ENCODE measurements around the gene HCST.

HCST gene

DNA sequence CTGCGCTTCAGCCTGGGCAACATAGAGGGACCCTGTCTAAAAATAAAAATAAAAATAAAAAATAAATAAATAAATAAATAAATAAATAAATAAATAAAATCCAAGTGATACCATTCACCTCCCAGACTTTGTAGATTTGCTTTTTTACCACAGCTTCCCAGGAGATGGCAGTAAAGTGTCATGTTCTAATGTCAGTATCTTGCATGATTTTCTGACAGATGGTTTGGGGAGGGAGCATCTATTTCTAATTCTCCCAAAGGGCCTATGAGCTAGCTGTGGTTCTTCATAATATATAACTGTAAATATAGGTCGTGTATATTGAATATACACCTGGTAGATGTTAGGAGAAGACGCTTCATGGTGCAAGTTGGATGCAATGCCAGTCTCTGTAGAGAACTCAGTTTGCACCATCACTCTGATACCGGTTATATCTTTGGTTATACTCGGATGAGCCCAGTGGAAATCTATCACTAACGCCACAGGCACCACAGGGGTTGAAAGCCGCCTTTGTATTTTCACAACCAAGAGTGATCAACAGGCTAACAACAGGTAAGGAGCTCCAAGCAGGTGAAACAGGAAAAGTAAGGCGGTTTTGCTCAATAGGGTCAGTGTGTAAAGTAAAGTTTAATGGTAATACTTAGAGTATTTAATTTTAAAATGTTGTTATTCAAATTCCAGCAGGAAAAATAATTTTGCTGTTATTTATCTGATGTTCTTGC, 20.1 kb upstream of the HCST start:
- TF ChIP-seq, protein P1, sequence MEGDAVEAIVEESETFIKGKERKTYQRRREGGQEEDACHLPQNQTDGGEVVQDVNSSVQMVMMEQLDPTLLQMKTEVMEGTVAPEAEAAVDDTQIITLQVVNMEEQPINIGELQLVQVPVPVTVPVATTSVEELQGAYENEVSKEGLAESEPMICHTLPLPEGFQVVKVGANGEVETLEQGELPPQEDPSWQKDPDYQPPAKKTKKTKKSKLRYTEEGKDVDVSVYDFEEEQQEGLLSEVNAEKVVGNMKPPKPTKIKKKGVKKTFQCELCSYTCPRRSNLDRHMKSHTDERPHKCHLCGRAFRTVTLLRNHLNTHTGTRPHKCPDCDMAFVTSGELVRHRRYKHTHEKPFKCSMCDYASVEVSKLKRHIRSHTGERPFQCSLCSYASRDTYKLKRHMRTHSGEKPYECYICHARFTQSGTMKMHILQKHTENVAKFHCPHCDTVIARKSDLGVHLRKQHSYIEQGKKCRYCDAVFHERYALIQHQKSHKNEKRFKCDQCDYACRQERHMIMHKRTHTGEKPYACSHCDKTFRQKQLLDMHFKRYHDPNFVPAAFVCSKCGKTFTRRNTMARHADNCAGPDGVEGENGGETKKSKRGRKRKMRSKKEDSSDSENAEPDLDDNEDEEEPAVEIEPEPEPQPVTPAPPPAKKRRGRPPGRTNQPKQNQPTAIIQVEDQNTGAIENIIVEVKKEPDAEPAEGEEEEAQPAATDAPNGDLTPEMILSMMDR (IDR thresholded peaks at IDR 0.05; ENCODE audit: insufficient read depth, low read length) = no peak
- TF ChIP-seq, protein P2, sequence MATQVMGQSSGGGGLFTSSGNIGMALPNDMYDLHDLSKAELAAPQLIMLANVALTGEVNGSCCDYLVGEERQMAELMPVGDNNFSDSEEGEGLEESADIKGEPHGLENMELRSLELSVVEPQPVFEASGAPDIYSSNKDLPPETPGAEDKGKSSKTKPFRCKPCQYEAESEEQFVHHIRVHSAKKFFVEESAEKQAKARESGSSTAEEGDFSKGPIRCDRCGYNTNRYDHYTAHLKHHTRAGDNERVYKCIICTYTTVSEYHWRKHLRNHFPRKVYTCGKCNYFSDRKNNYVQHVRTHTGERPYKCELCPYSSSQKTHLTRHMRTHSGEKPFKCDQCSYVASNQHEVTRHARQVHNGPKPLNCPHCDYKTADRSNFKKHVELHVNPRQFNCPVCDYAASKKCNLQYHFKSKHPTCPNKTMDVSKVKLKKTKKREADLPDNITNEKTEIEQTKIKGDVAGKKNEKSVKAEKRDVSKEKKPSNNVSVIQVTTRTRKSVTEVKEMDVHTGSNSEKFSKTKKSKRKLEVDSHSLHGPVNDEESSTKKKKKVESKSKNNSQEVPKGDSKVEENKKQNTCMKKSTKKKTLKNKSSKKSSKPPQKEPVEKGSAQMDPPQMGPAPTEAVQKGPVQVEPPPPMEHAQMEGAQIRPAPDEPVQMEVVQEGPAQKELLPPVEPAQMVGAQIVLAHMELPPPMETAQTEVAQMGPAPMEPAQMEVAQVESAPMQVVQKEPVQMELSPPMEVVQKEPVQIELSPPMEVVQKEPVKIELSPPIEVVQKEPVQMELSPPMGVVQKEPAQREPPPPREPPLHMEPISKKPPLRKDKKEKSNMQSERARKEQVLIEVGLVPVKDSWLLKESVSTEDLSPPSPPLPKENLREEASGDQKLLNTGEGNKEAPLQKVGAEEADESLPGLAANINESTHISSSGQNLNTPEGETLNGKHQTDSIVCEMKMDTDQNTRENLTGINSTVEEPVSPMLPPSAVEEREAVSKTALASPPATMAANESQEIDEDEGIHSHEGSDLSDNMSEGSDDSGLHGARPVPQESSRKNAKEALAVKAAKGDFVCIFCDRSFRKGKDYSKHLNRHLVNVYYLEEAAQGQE (IDR thresholded peaks at IDR 0.05; ENCODE audit: insufficient replicate concordance, low read depth) = no peak
- TF ChIP-seq SPI1 (IDR thresholded peaks at IDR 0.05; ENCODE audit: borderline replicate concordance, low read depth) = no peak
- TF ChIP-seq POLR2AphosphoS5 (IDR thresholded peaks at IDR 0.05; ENCODE audit: low read depth) = no peak
- TF ChIP-seq GABPA (IDR thresholded peaks at IDR 0.05; ENCODE audit: low read depth) = no peak
- Histone ChIP-seq H3K4me3 (replicated peaks; ENCODE audit: insufficient read depth, low read length) (no peak overlapping the region), H3K27me3 (ENCODE audit: insufficient read depth, poor library complexity, severe bottlenecking) (no peaks in the 10 kb centered on the region), H3K27ac (replicated peaks) (no peak overlapping the region)
- peak in 1 of 2 experiments; percentile 62 for DNase-seq (ENCODE audit: low read depth in 1 of 2, low spot score in 1 of 2)

- no peak overlapping the region for H3K27ac ChIP-seq (replicated peaks)
- no peak overlapping the region for H3K4me3 ChIP-seq (replicated peaks; ENCODE audit: insufficient read depth, low read length)
- H3K27me3 ChIP-seq (ENCODE audit: insufficient read depth, poor library complexity, severe bottlenecking) = no peaks in the 10 kb centered on the region
- TF ChIP-seq, protein P2 (IDR thresholded peaks at IDR 0.05; ENCODE audit: insufficient replicate concordance, low read depth) = no peak
- no peak for DNase-seq (ENCODE audit: low read depth in 1 of 2, low spot score in 1 of 2)
Observed at GRCh38 chr19:35883882-35884281, 18.4 kb upstream of the HCST start.

DNA sequence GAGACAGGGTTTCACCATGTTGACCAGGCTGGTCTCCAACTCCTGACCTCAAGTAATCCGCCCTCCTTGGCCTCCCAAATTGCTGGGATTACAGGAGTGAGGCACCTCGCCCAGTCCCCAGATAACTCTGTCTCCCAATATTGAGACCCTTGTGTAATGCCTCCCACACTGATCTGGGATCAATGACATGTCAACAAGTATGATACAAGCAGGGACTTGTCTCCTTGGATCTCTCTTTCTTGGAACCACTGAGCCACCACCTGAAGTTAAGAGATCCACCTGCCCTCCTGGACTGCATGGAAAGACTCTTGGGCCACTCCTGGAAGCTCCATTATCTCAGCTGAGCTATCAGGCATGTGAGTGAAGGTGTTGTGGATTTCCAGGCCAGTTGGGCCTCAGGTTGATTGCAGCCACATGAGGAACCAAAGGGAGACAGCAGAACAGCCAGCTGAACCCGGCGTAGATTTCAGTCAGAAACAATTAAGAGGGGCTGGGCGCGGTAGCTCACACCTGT, 17.0 kb upstream of the HCST start:
- no peak overlapping the region for H3K27ac ChIP-seq (replicated peaks)
- DNase-seq (ENCODE audit: low read depth in 1 of 2, low spot score in 1 of 2) = no peak
- no peak for TF ChIP-seq GABPA (IDR thresholded peaks at IDR 0.05; ENCODE audit: low read depth)
- TF ChIP-seq POLR2AphosphoS5 (IDR thresholded peaks at IDR 0.05; ENCODE audit: low read depth) = peak; percentile 66
- TF ChIP-seq SPI1 (IDR thresholded peaks at IDR 0.05; ENCODE audit: borderline replicate concordance, low read depth) = no peak
- no peaks in the 10 kb centered on the region for H3K27me3 ChIP-seq (ENCODE audit: insufficient read depth, poor library complexity, severe bottlenecking)
- no peak overlapping the region for H3K4me3 ChIP-seq (replicated peaks; ENCODE audit: insufficient read depth, low read length)

DNA sequence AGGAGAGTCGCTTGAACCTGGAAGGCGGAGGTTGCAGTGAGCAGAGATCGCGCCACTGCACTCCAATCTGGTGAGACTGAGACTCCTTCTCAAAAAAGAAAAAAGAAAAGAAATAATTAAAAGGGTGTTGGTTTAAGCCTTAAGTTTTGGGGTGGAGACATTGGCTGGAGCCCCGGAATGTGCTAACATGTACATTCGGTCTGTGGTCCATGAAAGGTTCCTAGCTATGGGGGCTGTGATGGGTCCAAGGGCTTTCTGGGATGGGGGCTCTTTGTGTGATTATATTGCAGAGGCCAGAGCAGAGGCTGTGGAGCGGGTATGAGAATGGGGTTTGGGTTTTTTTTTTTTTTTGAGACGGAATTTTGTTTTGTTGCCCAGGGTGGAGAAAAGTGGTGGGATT, 16.4 kb upstream of the HCST start:
- no peak overlapping the region for H3K4me3 ChIP-seq (replicated peaks; ENCODE audit: insufficient read depth, low read length)
- DNase-seq (ENCODE audit: low read depth in 1 of 2, low spot score in 1 of 2) = no peak
- TF ChIP-seq, protein P1 (IDR thresholded peaks at IDR 0.05; ENCODE audit: insufficient read depth, low read length) = no peak
- TF ChIP-seq, protein P2 (IDR thresholded peaks at IDR 0.05; ENCODE audit: insufficient replicate concordance, low read depth) = no peak
- TF ChIP-seq GABPA (IDR thresholded peaks at IDR 0.05; ENCODE audit: low read depth) (no peak), SPI1 (IDR thresholded peaks at IDR 0.05; ENCODE audit: borderline replicate concordance, low read depth) (no peak), POLR2AphosphoS5 (IDR thresholded peaks at IDR 0.05; ENCODE audit: low read depth) (no peak)
- no peak overlapping the region for H3K27ac ChIP-seq (replicated peaks)
- H3K27me3 ChIP-seq (ENCODE audit: insufficient read depth, poor library complexity, severe bottlenecking) = no peaks in the 10 kb centered on the region

Measured in HL-60 (cell line).